ENCODE measurements around the gene DCC.

The DCC gene

DNA sequence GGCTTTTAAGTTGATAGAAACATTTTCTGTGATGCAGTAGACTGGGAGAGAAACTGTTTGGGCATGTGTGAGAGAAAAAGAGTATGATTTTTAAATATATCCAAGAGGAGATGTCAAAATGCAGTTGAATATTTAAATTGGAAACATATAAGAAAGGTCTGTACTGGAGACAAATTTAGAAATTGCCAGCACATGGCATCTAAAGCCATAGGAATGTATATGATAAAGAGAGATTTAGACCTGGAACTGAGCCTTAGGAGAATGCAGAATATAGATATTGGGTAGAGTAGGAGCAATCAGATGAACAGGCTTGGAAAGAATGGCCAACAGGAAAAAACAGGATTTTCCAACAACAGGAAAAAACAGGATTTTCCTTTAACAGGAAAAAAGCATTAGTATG lies 1203.7 kb downstream of the DCC start:
- no peak for DNase-seq

DNA sequence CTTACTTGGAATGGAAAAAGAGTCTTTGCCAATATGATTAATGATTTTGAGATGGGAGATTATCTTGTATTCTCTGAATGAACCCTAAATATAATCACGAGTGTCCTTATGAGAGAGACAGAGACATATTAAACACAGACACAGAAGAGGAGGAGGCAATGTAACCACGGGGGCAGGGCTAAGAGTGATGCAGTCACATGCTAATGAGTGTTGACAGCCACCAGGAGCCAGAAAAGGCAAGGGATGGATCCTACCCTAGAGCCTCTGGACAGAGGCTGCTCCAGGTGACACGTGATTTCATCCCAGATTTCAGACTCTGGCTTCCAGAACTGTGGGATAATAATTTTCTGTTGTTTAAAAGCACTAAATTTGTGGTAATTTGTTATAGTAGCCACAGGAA lies 1204.9 kb downstream of the DCC start:
- no peak for DNase-seq

DNA sequence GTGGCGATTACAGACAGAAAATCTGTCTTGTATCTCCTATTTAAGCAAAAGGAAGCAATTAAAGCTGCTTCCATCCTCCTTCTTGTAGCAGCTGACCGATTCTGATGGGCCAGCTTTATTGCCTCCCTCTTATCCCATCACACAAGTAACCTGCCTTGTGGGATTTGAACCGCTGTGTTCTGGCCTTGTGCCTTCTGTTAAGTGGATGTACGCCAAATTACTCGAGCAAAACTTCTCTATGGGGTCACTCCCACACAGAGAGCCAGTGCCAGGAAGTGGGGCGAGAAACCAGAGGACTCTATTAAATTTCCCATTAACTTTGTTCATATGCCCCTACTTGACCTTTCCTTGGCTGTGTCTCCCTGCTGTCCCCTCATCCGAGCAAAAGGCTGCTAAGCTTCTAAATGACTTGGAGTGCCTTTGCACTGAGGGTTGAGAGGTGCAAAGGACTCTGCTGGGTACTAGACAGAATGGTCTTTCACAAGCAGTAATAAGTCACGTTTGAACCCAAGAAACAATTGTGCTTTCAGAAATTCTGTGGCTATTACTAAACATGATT lies 1212.0 kb downstream of the DCC start:
- no peak for DNase-seq

DNA sequence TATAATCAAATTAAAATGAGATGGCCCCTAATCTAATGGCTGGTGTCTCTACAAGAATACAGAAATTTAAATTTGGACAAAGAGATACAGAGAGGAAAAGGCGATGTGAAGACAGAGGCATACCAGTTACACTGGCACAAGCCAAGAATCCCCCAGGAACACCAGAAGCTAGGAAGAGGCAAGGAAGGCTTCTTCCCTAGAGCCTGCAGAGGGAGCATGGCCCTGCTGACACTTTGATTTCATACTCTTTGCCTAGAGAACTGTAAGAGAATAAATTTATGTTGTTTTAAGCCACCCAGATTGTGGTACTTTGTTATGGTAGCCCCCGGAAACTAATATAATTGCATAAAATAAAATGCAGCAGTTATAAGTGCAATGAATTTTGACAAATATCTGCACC lies 1213.0 kb downstream of the DCC start:
- no peak for DNase-seq

DNA sequence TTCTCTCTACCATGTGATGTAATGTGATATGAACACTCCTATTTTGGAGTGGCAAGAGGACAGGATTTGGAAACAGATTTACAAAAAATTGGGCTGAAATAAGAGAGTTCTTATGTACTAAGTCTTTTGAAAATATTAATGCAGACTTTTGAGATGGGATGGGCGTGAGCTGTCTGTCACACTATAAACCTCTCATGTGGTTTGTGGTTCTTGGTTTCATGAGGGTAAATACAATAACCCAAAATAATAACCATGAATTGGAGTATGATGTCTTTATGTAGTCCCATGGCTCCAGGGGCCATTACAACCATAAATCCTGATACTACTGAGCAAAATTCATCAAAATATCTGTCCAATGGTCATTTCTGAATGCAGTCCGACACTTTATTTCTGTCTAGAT lies 1216.5 kb downstream of the DCC start:
- no peak for DNase-seq

DNA sequence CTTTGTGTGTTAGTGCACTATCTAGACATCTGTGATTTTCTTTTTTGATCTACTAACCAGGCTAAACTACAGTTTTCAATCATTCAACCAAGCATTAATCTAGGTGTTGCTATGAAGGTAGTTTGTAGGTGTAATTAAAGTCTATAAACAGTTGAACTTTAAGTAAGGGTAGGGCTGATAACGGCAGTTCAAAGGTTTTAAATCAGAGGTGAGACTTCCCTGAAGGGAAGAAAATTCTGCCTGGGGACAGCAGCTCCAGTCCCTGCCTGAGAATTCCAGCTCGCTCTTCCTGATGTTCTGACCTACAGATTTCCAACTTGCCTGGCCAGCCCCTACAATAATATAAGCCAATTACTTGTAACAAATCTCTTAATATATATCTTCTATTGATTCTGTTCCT lies 1220.5 kb downstream of the DCC start:
- no peak for DNase-seq

DNA sequence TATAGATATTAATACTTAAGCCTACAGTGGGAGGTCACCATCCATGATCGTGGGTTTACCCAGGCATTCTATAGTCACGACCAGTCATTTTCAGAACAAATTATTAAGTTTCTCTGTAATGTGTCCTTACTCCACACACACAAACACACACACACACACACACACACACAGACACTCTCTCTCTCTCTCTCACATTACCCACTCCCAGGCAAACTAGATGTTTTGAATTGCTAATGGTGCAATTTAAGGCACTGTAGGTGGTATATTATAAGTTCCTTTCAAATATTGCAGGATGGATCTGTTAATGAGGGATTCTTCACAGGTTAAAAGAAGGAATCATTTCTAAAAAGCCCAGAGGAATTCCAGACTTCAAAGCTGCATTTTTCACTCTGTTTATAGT lies 1226.6 kb downstream of the DCC start:
- no peak for DNase-seq

DNA sequence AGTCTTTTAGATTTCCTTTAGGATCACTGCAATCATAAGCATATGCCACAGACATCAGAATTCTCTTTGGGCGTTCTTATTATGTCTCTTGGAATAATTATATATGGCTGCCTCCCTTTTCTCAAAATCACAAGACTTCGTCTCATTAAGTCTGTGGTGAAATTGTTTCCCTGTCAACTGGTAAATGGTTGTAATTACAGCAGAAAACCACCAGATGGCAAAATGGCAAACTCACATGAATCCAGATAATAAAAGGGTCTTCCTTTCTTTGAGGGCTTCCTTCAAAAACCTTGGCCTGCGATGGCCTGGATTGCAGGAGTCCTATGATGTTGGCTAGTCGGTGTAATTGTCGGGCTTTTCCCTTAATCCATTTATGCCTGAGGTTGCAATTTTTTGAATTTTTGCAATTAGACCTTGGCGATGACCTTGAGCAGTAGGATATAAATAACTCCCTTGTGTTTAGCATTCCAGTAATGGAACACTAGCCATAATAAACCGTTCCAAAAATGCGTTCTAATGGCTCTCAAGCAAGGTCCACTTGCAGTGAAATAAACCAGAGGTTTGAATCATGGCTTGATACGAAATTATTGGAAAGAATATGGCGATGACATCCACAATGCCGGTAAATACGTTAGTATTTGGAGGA lies 1228.1 kb downstream of the DCC start:
- DNase-seq = no peak

All from activated T-cell treated with anti-CD3 and anti-CD28 coated beads for 4 hours (primary cell).